Muscle layer of duodenum (tissue), 2 donors: ENCODE measurements around the gene TLX1.

Source experiments
- H3K27ac ChIP-seq: one replicate; pipeline ENCODE4 v1.7.0; 2013; ENCODE audit warnings: mild to moderate bottlenecking, low read length
- H3K27me3 ChIP-seq: one replicate; pipeline ENCODE4 v1.7.0; 2013; ENCODE audit warnings: low read depth, mild to moderate bottlenecking, control low read depth, low read length
- H3K36me3 ChIP-seq, 2 donors: one replicate each; pipeline ENCODE4 v1.7.0; 2013; ENCODE audit warnings: low read length in 2 of 2, control low read depth in 1 of 2, mild to moderate bottlenecking in 1 of 2; ENCODE audit not compliant: insufficient read depth in 2 of 2, control insufficient read depth in 1 of 2
- H3K4me1 ChIP-seq, 2 donors: one replicate each; pipeline ENCODE4 v1.7.0; 2013; ENCODE audit warnings: low read length in 2 of 2, mild to moderate bottlenecking in 2 of 2, control low read depth in 1 of 2, moderate library complexity in 1 of 2; ENCODE audit not compliant: insufficient read depth in 2 of 2, control insufficient read depth in 1 of 2
- H3K4me3 ChIP-seq, 2 donors: one replicate each; pipeline ENCODE4 v1.7.0; 2013; ENCODE audit warnings: low read length in 2 of 2, low read depth in 1 of 2, mild to moderate bottlenecking in 1 of 2
- H3K9me3 ChIP-seq, 2 donors: one replicate each; pipeline ENCODE4 v1.7.0; 2013; ENCODE audit warnings: low read length in 2 of 2, control low read depth in 1 of 2, mild to moderate bottlenecking in 1 of 2; ENCODE audit not compliant: control insufficient read depth in 1 of 2
- donor health status: healthy.

The TLX1 gene

DNA sequence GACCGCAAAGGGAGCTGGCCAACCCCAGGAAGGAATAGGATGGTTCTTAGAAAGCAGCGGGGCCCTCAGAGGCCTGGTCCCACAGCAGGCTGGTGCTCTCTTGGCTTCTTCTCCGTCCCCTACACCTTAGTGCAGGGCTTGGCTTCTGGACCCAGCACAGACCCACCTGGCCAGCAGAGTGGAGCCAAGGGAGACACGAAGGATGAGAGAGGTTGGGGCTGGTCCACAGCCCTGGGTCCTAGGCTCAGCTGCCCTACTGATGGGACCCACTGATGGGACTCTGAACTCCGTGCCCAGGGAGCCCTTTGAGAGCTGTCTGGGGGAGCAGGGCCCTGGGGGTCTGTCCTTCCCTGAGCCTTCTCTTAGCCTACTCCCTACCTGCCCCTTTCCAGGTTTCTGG lies 6.2 kb upstream of the TLX1 start:
- no peak overlapping the region for H3K27ac ChIP-seq
- peaks cover 0 to 18% of the 10 kb centered on the region in 2 donors for H3K4me1 ChIP-seq
- no peak overlapping the region for H3K4me3 ChIP-seq
- H3K27me3 ChIP-seq = peaks cover 58% of the 10 kb centered on the region
- no peaks in the 10 kb centered on the region for H3K9me3 ChIP-seq
- H3K36me3 ChIP-seq = no peaks in the 10 kb centered on the region

DNA sequence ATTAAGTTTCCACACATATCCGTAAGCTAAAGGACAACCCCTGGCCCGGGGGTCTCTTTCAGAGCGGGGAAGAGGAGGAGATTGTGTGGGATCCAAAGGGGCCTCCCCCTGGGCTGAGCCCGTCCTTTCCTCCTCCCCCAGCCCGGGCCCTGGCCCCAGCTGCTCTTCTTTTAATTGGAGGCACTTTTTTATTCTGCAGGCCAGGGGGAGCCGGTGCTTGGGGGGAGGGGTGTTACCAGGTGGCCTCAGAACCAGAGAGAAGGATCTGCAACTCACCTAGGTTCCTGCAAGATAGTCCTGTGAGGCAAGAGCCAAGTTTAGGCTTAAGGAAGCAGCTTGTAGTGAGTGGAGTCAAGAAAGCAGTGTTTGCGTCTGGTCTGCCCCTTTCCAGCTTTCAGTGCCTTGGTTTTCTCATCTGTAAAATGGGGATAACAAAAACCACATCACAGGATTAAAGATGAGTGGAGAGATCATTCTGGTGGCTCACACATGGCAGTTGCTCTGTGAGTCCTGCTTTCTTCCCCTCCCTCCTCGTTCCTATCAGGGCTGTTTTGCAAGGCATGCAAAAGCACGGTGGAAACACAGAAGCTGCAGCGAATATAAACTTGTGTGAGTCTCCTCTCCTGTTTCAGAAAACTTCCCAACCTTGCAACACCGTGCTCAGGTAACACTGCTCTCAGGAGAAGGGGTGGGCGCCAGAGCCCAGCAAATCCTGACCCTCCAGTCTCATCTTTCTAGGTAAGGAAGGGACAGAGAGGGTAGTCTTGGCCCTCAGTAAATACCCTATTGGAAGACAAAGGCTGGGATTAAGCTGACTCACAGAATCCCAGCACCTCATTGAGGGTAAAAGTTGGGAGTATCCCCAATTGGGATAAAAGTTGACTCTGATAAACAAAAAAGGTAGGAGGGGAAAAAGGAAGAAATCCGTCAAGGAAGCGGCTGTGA lies 4.1 kb upstream of the TLX1 start:
- peaks cover 71% of the 10 kb centered on the region for H3K27me3 ChIP-seq
- no peak overlapping the region for H3K4me3 ChIP-seq
- peaks cover 0 to 26% of the 10 kb centered on the region in 2 donors for H3K4me1 ChIP-seq
- H3K9me3 ChIP-seq = no peaks in the 10 kb centered on the region
- no peak overlapping the region for H3K27ac ChIP-seq
- no peaks in the 10 kb centered on the region for H3K36me3 ChIP-seq

DNA sequence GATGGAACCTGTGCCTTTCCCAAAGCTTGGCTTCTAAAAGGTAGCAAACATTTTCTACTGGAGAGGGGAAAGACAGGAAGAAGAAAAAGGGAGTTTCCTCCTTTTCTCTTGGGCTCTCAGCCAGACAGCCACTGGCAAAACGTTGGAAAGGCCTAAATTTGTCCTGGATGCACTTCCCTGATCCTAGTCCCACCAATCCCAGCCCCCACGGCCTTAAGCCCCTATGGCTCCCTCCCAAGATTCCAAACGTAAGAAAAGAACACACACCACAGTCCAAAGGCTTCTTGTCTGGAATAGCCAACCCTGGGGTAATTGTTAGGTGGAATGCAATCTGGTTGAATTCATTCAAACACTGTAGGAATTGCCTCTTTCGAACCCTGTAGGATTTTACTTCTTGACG lies 959 bp upstream of the TLX1 start:
- peaks cover 73% of the 10 kb centered on the region for H3K27me3 ChIP-seq
- peaks cover 0 to 38% of the 10 kb centered on the region in 2 donors for H3K4me1 ChIP-seq
- H3K27ac ChIP-seq = no peak overlapping the region
- no peaks in the 10 kb centered on the region for H3K9me3 ChIP-seq
- H3K4me3 ChIP-seq = no peak overlapping the region
- H3K36me3 ChIP-seq = no peaks in the 10 kb centered on the region

DNA sequence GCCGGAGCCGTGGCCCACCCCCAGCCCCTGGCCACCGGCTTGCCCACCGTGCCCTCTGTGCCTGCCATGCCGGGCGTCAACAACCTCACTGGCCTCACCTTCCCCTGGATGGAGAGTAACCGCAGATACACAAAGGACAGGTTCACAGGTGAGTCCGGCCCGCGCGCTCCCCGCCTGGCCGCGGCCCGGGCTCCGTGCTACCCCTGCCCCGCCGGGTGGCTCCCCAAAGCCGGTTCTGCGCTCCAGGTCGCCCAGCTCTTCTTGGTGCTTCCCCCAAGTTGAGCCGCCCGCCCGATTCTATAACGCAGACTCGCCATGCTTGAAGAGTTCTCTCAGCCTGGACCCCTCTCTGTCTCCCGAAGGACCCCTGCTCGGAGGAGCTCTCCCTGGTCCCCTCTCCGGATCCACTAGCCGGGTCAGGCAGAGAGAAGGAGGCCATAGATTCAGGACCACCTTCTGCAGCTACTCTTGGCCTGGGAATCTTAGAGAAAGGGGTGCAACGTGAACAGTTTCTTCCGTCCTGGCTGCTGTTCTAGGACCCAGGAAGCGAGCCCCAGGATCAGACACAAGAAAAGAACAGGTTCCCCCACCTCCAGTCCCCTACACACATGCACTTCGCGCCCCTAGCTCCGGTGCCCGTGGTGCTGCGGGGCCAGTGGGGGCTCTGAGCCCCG lies 999 bp downstream of the TLX1 start:
- no peaks in the 10 kb centered on the region for H3K36me3 ChIP-seq
- peaks cover 0 to 43% of the 10 kb centered on the region in 2 donors for H3K4me1 ChIP-seq
- peak overlapping the region in 1 of 2 donors; percentile 56 for H3K4me3 ChIP-seq
- H3K9me3 ChIP-seq = no peaks in the 10 kb centered on the region
- no peak overlapping the region for H3K27ac ChIP-seq
- peaks cover 78% of the 10 kb centered on the region for H3K27me3 ChIP-seq

DNA sequence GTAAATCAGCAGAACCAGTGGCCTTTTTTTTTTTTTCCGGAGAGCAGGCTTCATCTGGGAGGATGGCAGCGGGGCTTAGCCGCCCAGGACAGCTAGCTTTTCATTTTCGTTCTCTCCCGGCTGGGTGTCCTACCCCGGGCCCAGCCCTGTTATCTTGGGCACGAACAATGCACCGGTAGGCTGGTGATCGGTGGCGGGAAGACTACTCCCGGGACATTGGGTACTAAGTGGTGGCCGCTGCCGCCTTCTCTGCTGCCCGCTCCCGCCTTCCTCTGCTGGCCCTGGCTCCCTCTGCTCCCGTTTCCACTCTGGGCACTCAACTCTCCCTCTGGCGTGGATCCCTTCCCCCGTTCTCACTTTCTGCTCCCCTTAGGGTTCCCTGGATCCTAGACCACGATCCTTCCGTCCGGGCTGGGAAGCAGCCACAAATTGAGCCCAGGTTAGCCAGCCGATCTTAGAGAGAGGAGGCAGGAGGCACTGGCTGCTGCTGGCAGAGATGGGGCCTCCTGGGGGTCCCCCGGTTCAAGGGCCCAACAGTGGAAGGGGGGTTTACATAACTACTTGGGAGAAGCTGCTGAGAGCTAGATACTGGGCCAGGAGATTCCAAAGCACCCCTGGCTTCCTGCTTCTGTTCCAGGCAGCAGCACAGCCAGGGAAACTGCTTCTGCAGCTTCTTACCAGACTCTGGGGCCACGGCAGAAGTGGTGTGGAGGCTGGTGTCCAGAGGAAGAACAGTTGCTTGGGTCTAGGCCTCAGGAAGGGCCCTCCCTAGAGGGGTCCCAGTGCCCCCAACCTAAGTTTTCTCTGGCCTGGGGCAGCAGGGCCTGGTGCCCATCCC lies 1.8 kb downstream of the TLX1 start:
- H3K4me3 ChIP-seq = no peak overlapping the region
- H3K27ac ChIP-seq = no peak overlapping the region
- H3K4me1 ChIP-seq = peaks cover 0 to 43% of the 10 kb centered on the region in 2 donors
- H3K27me3 ChIP-seq = peaks cover 81% of the 10 kb centered on the region
- H3K9me3 ChIP-seq = no peaks in the 10 kb centered on the region
- H3K36me3 ChIP-seq = no peaks in the 10 kb centered on the region

DNA sequence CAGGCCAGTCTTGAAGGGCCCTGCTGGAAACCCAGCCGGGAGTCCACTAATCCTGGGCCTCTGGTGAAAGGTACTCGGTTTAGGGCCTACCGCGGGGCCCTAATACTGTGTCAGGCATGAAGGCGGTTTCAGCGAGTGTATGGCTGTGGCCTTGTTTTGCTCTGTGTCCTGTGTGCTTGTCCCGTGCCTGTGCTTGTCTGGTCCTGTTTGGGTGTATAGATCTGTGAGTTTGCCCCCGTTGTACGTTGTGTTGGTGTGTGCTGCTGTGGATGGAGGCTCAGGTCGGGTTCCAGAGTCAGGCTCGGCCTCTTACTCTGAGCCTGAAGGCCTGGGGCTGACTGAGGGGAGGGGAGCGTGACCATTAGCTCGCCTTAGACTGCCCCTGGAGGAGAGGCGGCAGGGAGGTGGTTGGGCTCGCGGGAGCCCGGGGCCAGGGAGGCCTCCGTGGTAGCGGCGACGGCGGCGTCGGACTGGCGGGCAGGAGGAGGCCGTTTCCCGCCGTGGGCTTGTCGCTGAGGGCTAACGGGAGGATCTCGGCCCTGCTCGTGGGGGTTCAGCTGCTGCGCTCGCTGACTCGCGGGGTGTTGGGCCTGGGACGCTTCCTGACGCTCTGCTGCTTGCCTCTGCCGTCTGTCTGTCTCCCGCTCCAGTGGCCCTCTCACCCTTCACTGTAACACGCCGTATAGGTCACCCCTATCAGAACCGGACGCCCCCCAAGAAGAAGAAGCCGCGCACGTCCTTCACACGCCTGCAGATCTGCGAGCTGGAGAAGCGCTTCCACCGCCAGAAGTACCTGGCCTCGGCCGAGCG lies 2.6 kb downstream of the TLX1 start:
- H3K36me3 ChIP-seq = no peaks in the 10 kb centered on the region
- peaks cover 89% of the 10 kb centered on the region for H3K27me3 ChIP-seq
- H3K4me3 ChIP-seq = peak overlapping the region in 1 of 2 donors; percentile 47
- no peaks in the 10 kb centered on the region for H3K9me3 ChIP-seq
- peaks cover 0 to 43% of the 10 kb centered on the region in 2 donors for H3K4me1 ChIP-seq
- H3K27ac ChIP-seq = no peak overlapping the region

DNA sequence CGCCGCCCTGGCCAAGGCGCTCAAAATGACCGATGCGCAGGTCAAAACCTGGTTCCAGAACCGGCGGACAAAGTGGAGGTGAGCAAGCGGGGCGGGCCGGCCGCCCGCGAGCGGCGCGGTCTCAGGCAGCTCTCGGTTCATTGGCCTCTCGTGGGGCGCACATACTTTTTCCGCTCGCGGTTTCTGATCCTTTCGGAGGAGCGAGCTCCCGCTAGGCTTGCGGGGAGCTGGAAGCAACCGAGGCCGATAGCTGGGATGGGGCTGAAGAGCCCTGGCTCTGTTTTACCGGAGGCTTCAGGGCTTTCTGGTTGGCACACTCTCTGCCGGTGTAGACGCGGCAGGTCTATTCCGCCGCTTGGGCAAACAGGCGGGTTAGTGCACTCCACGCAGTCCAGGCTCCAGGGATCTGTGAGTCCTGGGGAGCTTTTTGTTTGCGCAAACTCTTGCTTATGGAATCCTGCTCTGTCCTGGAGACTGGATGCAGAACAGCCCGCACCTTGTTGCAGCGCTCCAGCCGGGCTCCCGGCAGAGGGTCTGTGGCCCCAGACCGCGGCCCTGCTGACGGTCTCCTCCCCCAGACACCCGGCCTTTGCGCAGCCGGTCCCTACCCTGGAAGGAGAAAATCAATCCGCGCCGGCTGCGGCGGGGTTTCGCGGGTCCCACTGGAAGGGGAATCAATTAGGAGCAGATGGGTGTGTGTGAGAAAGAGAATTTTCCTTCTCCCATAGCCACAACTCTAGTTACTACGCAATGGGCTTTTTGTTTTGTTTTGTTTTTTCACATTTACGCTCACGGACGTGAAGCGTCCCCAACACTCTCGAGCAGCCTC lies 3.4 kb downstream of the TLX1 start:
- Histone ChIP-seq H3K4me3 (peak overlapping the region in 1 of 2 donors; percentile 47), H3K36me3 (no peaks in the 10 kb centered on the region), H3K9me3 (no peaks in the 10 kb centered on the region), H3K4me1 (peaks cover 0 to 49% of the 10 kb centered on the region in 2 donors), H3K27ac (no peak overlapping the region), H3K27me3 (peaks cover 94% of the 10 kb centered on the region)

DNA sequence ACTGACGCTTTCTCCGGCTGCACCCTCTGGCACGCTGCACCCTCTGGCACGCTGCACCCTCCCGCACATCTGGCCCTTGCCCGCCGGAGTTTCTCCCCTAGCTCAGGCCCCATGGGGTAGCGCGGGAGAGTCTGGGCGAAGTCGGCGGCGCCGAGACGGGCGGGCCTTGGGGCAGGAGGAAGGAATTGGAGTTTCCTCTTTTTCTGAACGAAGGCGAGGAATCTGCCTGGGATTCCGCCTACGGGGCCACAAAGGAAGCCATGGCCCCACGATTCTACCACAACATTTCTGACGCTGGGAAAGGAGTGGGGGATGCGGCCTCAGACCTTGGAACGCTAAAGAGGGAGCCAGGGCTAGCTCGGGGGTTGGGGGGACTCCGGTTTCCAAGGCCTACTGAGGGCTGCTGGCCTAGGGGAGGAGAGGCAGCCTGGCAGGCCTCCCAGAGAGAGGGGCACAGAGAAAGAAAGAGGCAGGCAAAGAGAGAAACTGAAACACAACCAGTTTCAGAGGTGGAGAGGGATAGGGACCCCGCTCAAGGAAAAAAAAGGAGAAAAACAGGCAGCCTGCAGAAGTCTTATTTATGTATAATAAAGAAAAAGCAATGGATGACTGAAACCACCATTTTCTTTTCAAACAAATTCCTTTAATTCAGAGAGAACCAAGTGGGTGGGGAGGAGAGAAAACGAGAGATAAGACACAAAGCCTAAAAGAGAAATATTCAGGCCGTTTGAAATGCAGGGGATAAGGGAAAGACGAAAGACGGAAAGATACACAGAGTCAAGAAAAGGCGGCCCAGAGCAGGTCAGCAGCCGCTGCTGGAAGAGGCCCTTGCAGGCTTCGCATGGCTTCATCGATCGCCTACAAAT lies 4.3 kb downstream of the TLX1 start:
- H3K27me3 ChIP-seq = peaks cover 94% of the 10 kb centered on the region
- H3K4me3 ChIP-seq = peak overlapping the region in 1 of 2 donors; percentile 47
- H3K9me3 ChIP-seq = no peaks in the 10 kb centered on the region

DNA sequence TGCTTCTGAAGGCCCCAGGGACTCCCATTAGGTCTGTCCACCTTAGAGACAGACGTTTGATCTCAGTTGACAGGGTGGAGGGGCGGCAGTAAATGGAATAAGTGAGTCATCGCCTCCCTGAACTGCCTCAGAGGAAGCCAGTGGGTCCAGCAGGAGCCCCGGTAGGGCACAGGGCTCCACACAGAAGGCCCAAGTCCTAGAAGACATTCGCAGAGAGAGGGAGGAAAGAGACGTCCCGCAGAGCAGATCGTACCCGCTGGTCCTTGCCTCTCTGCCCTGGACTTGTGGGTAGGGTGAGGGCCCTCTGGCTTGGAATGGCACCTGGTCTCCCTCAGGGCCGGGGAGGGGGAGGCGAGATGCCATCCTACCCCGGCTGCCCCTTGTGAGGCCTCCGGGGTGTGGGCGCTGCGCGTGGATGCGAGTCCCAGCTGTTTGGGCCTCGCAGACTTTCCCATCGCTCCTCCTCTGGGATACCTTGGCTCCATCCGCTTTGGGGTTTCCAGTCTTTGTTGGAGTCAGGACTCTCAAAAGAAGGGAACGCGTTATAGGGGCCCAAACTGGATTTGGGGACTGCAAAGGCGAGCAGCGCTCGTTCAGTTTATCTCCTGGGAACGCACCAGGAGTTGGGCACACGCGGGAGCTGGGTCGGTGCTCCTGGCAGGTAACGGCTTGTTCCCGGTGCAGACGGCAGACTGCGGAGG lies 5.1 kb downstream of the TLX1 start:
- Histone ChIP-seq H3K36me3 (no peaks in the 10 kb centered on the region), H3K27me3 (peaks cover 94% of the 10 kb centered on the region), H3K4me1 (peaks cover 0 to 57% of the 10 kb centered on the region in 2 donors), H3K27ac (no peak overlapping the region), H3K9me3 (no peaks in the 10 kb centered on the region), H3K4me3 (no peak overlapping the region)

More for the DNA sequence above, 4.3 kb downstream of the TLX1 start:
- Histone ChIP-seq H3K4me1 (peaks cover 0 to 58% of the 10 kb centered on the region in 2 donors), H3K36me3 (no peaks in the 10 kb centered on the region), H3K27ac (no peak overlapping the region)
